HepG2 (cell line): ENCODE results near the gene RHBDF2.

Experiments
- CREB1 ChIP-seq, 2 experiments: fragments of 450-650 bp in 1 of 2; IDR thresholded peaks; 2 replicates each; pipeline ENCODE4 v1.6.1; 2016 to 2017; ENCODE audit warnings: control low read depth in 1 of 2, mild to moderate bottlenecking in 1 of 2, missing compliant biosample characterization in 1 of 2, missing genetic modification characterization in 1 of 2
- FOXO1 ChIP-seq: sonication (generic); formaldehyde crosslinking; IDR thresholded peaks from 2 replicates; pipeline ENCODE4 v1.4.0; 2020; ENCODE audit warnings: missing genetic modification reagents
- RNF2 ChIP-seq: fragments of 450-650 bp; conservative IDR thresholded peaks from 2 replicates; pipeline ENCODE4 v1.6.1; 2016; ENCODE audit warnings: low read depth
- SMAD3 ChIP-seq: sonication (generic); formaldehyde crosslinking; IDR thresholded peaks from 2 replicates; pipeline ENCODE4 v1.4.0; 2020; ENCODE audit warnings: missing genetic modification reagents
- ZFP36L2 ChIP-seq: sonication (generic); formaldehyde crosslinking; IDR thresholded peaks from 2 replicates; pipeline ENCODE4 v1.4.0; 2020; ENCODE audit warnings: missing genetic modification reagents
- ZNF274 ChIP-seq: sonication (generic); formaldehyde crosslinking; IDR thresholded peaks from 2 replicates; pipeline ENCODE4 v1.5.1; 2020; ENCODE audit warnings: mild to moderate bottlenecking, missing genetic modification reagents
- TF ChIP-seq, protein P1 (sequence below): sonication (generic); formaldehyde crosslinking; IDR thresholded peaks from 2 replicates; pipeline ENCODE4 v1.8.1; 2023; ENCODE audit warnings: mild to moderate bottlenecking, missing genetic modification reagents, borderline replicate concordance
- TF ChIP-seq, protein P2 (sequence below): IDR thresholded peaks from 2 replicates; pipeline ENCODE4 v1.6.1; 2016; ENCODE audit warnings: low read depth, missing genetic modification reagents, missing compliant biosample characterization
- TF ChIP-seq, protein P3 (sequence below): sonication (generic); formaldehyde crosslinking; IDR thresholded peaks from 2 replicates; pipeline ENCODE4 v1.5.0; 2020; ENCODE audit warnings: mild to moderate bottlenecking, missing genetic modification reagents, moderate library complexity

DNA sequence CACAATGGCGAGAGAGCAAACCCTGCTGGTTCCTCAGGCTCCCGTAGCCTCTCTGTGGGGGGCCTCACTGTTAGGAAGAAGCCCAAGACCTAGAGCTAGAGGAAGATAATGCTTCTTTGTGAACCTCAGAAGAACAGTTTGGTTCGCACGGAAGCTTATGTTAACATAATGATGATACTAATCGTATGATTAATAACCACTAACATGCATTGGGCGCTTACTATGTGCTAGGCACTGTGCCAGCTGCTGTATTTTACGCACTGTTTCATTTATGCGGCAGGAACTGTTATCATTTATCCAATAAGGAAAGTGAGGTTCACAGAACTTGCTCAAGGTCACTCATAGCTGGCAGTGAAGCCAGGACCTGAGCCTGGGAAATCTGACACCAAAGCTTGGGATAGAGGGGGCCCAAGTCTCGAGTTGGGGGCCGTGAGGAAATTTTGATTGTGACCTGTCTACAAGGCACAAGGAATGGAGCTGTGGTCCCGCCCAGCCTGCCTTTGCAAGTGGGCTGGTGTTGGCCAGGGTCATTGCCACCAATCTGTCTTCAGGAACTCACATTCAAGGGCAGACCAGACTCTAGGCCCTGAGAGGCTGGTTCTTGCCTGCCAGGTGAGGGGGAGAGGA is 45.4 kb upstream of the RHBDF2 start:
- TF ChIP-seq SMAD3 (CRISPR knock-in tag) = no peak
- TF ChIP-seq RNF2 = no peak
- no peak for TF ChIP-seq ZFP36L2 (CRISPR knock-in tag)
- TF ChIP-seq, protein P1, sequence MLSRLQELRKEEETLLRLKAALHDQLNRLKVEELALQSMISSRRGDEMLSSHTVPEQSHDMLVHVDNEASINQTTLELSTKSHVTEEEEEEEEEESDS (CRISPR knock-in tag) = no peak
- TF ChIP-seq CREB1 (IDR thresholded peaks at IDR 0.05) = no peak
- TF ChIP-seq CREB1 (CRISPR knock-in tag; IDR thresholded peaks at IDR 0.05) = no peak
- TF ChIP-seq, protein P2, sequence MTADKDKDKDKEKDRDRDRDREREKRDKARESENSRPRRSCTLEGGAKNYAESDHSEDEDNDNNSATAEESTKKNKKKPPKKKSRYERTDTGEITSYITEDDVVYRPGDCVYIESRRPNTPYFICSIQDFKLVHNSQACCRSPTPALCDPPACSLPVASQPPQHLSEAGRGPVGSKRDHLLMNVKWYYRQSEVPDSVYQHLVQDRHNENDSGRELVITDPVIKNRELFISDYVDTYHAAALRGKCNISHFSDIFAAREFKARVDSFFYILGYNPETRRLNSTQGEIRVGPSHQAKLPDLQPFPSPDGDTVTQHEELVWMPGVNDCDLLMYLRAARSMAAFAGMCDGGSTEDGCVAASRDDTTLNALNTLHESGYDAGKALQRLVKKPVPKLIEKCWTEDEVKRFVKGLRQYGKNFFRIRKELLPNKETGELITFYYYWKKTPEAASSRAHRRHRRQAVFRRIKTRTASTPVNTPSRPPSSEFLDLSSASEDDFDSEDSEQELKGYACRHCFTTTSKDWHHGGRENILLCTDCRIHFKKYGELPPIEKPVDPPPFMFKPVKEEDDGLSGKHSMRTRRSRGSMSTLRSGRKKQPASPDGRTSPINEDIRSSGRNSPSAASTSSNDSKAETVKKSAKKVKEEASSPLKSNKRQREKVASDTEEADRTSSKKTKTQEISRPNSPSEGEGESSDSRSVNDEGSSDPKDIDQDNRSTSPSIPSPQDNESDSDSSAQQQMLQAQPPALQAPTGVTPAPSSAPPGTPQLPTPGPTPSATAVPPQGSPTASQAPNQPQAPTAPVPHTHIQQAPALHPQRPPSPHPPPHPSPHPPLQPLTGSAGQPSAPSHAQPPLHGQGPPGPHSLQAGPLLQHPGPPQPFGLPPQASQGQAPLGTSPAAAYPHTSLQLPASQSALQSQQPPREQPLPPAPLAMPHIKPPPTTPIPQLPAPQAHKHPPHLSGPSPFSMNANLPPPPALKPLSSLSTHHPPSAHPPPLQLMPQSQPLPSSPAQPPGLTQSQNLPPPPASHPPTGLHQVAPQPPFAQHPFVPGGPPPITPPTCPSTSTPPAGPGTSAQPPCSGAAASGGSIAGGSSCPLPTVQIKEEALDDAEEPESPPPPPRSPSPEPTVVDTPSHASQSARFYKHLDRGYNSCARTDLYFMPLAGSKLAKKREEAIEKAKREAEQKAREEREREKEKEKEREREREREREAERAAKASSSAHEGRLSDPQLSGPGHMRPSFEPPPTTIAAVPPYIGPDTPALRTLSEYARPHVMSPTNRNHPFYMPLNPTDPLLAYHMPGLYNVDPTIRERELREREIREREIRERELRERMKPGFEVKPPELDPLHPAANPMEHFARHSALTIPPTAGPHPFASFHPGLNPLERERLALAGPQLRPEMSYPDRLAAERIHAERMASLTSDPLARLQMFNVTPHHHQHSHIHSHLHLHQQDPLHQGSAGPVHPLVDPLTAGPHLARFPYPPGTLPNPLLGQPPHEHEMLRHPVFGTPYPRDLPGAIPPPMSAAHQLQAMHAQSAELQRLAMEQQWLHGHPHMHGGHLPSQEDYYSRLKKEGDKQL = no peak
- TF ChIP-seq, protein P3, sequence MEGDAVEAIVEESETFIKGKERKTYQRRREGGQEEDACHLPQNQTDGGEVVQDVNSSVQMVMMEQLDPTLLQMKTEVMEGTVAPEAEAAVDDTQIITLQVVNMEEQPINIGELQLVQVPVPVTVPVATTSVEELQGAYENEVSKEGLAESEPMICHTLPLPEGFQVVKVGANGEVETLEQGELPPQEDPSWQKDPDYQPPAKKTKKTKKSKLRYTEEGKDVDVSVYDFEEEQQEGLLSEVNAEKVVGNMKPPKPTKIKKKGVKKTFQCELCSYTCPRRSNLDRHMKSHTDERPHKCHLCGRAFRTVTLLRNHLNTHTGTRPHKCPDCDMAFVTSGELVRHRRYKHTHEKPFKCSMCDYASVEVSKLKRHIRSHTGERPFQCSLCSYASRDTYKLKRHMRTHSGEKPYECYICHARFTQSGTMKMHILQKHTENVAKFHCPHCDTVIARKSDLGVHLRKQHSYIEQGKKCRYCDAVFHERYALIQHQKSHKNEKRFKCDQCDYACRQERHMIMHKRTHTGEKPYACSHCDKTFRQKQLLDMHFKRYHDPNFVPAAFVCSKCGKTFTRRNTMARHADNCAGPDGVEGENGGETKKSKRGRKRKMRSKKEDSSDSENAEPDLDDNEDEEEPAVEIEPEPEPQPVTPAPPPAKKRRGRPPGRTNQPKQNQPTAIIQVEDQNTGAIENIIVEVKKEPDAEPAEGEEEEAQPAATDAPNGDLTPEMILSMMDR (CRISPR knock-in tag) = no peak
- TF ChIP-seq ZNF274 = no peak
- no peak for TF ChIP-seq FOXO1 (CRISPR knock-in tag)
